Activated naive CD8-positive, alpha-beta T cell treated with anti-CD3 and anti-CD28 coated beads, Interleukin-2, amount 50 U/mL, for 24 hours (primary cell): ENCODE data around the gene ADSL.

Experiments
- ATAC-seq: fragments of 150-1000 bp; cut with Tn5 transposase; one replicate; pipeline ENCODE4 v1.10.0; 2021
- DNase-seq: peaks from one replicate; pipeline ENCODE4 v3.0.0; 2021
- H3K27ac Mint-ChIP-seq: one replicate; pipeline ENCODE4 v1.8.0; 2021; ENCODE audit warnings: mild to moderate bottlenecking, mixed read lengths
- H3K27me3 Mint-ChIP-seq: one replicate; pipeline ENCODE4 v1.8.0; 2021; ENCODE audit warnings: mixed read lengths
- H3K36me3 Mint-ChIP-seq: one replicate; pipeline ENCODE4 v1.8.0; 2021; ENCODE audit warnings: low read depth, mixed read lengths
- H3K4me1 Mint-ChIP-seq: one replicate; pipeline ENCODE4 v1.8.0; 2021; ENCODE audit warnings: mixed read lengths
- H3K4me3 Mint-ChIP-seq: one replicate; pipeline ENCODE4 v1.8.0; 2021; ENCODE audit warnings: mild to moderate bottlenecking, moderate library complexity, mixed read lengths
- H3K9me3 Mint-ChIP-seq: one replicate; pipeline ENCODE4 v1.8.0; 2021; ENCODE audit warnings: mixed read lengths

Gene ADSL

GRCh38 chr22:40400159-40400558 is 53.9 kb downstream of the ADSL start:
- H3K36me3 Mint-ChIP-seq = peaks cover 23% of the 10 kb centered on the region
- H3K4me1 Mint-ChIP-seq = peaks cover 79% of the 10 kb centered on the region
- peak overlapping the region; percentile 77 for H3K27ac Mint-ChIP-seq
- no peak overlapping the region for H3K4me3 Mint-ChIP-seq
- DNase-seq (peak; percentile 47), ATAC-seq (no peak)
- no peaks in the 10 kb centered on the region for H3K9me3 Mint-ChIP-seq
- H3K27me3 Mint-ChIP-seq = no peaks in the 10 kb centered on the region

GRCh38 chr22:40401532-40401931 is 55.2 kb downstream of the ADSL start:
- peaks cover 72% of the 10 kb centered on the region for H3K4me1 Mint-ChIP-seq

GRCh38 chr22:40401981-40402406 is 55.7 kb downstream of the ADSL start:
- H3K36me3 Mint-ChIP-seq = peaks cover 23% of the 10 kb centered on the region
- peak; percentile 41 for ATAC-seq
- no peaks in the 10 kb centered on the region for H3K27me3 Mint-ChIP-seq
- peak; percentile 32 for DNase-seq
- H3K4me1 Mint-ChIP-seq = peaks cover 67% of the 10 kb centered on the region
- H3K27ac Mint-ChIP-seq = peak overlapping the region; percentile 86
- peak overlapping the region; percentile 52 for H3K4me3 Mint-ChIP-seq
- no peaks in the 10 kb centered on the region for H3K9me3 Mint-ChIP-seq

More at GRCh38 chr22:40401532-40401931, 55.2 kb downstream of the ADSL start:
- H3K27me3 Mint-ChIP-seq = no peaks in the 10 kb centered on the region
- peak; percentile 95 for ATAC-seq
- H3K9me3 Mint-ChIP-seq = no peaks in the 10 kb centered on the region
- H3K27ac Mint-ChIP-seq = peak overlapping the region; percentile 86
- H3K4me3 Mint-ChIP-seq = peak overlapping the region; percentile 52
- DNase-seq = peak; percentile 64
- H3K36me3 Mint-ChIP-seq = peaks cover 23% of the 10 kb centered on the region

- H3K36me3 Mint-ChIP-seq = peaks cover 20% of the 10 kb centered on the region
- ATAC-seq (no peak), DNase-seq (no peak)
- no peaks in the 10 kb centered on the region for H3K27me3 Mint-ChIP-seq
- peaks cover 58% of the 10 kb centered on the region for H3K4me1 Mint-ChIP-seq
- no peak overlapping the region for H3K4me3 Mint-ChIP-seq
- no peaks in the 10 kb centered on the region for H3K9me3 Mint-ChIP-seq
- H3K27ac Mint-ChIP-seq = peak overlapping the region; percentile 20
Measured at GRCh38 chr22:40403141-40403540, 56.8 kb downstream of the ADSL start.

- DNase-seq (no peak), ATAC-seq (no peak)
- H3K4me3 Mint-ChIP-seq = no peak overlapping the region
- H3K4me1 Mint-ChIP-seq = peaks cover 53% of the 10 kb centered on the region
- peak overlapping the region; percentile 17 for H3K27ac Mint-ChIP-seq
- no peaks in the 10 kb centered on the region for H3K27me3 Mint-ChIP-seq
- H3K36me3 Mint-ChIP-seq = peaks cover 20% of the 10 kb centered on the region
- H3K9me3 Mint-ChIP-seq = no peaks in the 10 kb centered on the region
Measured at GRCh38 chr22:40403651-40404050, 57.4 kb downstream of the ADSL start.

GRCh38 chr22:40404251-40405177 is 58.2 kb downstream of the ADSL start:
- no peak for ATAC-seq

GRCh38 chr22:40405178-40406062 is 59.1 kb downstream of the ADSL start:
- Mint-ChIP-seq H3K9me3 (no peaks in the 10 kb centered on the region), H3K27ac (no peak overlapping the region)

More at GRCh38 chr22:40404251-40405177, 58.2 kb downstream of the ADSL start:
- Mint-ChIP-seq H3K4me3 (no peak overlapping the region), H3K9me3 (no peaks in the 10 kb centered on the region), H3K4me1 (peaks cover 44% of the 10 kb centered on the region), H3K27ac (no peak overlapping the region), H3K36me3 (peaks cover 22% of the 10 kb centered on the region), H3K27me3 (no peaks in the 10 kb centered on the region)
- DNase-seq = no peak

GRCh38 chr22:40406063-40406890 is 60.0 kb downstream of the ADSL start:
- H3K4me3 Mint-ChIP-seq = no peak overlapping the region
- H3K27ac Mint-ChIP-seq = no peak overlapping the region
- peaks cover 27% of the 10 kb centered on the region for H3K4me1 Mint-ChIP-seq
- no peaks in the 10 kb centered on the region for H3K9me3 Mint-ChIP-seq
- ATAC-seq (no peak), DNase-seq (no peak)
- H3K36me3 Mint-ChIP-seq = peaks cover 20% of the 10 kb centered on the region
- no peaks in the 10 kb centered on the region for H3K27me3 Mint-ChIP-seq

More at GRCh38 chr22:40405178-40406062, 59.1 kb downstream of the ADSL start:
- Mint-ChIP-seq H3K27me3 (no peaks in the 10 kb centered on the region), H3K4me1 (peaks cover 35% of the 10 kb centered on the region), H3K4me3 (no peak overlapping the region), H3K36me3 (peaks cover 20% of the 10 kb centered on the region)
- no peak for DNase-seq
- ATAC-seq = no peak

- Mint-ChIP-seq H3K36me3 (peaks cover 17% of the 10 kb centered on the region), H3K27ac (no peak overlapping the region), H3K4me3 (no peak overlapping the region), H3K27me3 (no peaks in the 10 kb centered on the region), H3K4me1 (peaks cover 18% of the 10 kb centered on the region), H3K9me3 (no peaks in the 10 kb centered on the region)
- no peak for ATAC-seq
- no peak for DNase-seq
Measured at GRCh38 chr22:40407021-40407761, 60.9 kb downstream of the ADSL start.

- H3K4me1 Mint-ChIP-seq = peaks cover 14% of the 10 kb centered on the region
- no peaks in the 10 kb centered on the region for H3K9me3 Mint-ChIP-seq
- no peak overlapping the region for H3K4me3 Mint-ChIP-seq
- peaks cover 17% of the 10 kb centered on the region for H3K36me3 Mint-ChIP-seq
- no peaks in the 10 kb centered on the region for H3K27me3 Mint-ChIP-seq
- no peak overlapping the region for H3K27ac Mint-ChIP-seq
- ATAC-seq (no peak), DNase-seq (no peak)
Measured at GRCh38 chr22:40407831-40408717, 61.8 kb downstream of the ADSL start.

- Mint-ChIP-seq H3K36me3 (peaks cover 15% of the 10 kb centered on the region), H3K27me3 (no peaks in the 10 kb centered on the region), H3K9me3 (no peaks in the 10 kb centered on the region), H3K27ac (no peak overlapping the region), H3K4me1 (peaks cover 10% of the 10 kb centered on the region), H3K4me3 (no peak overlapping the region)
- ATAC-seq (no peak), DNase-seq (no peak)
Measured at GRCh38 chr22:40408718-40409612, 62.7 kb downstream of the ADSL start.

- Mint-ChIP-seq H3K4me1 (peaks cover 10% of the 10 kb centered on the region), H3K27me3 (no peaks in the 10 kb centered on the region), H3K9me3 (no peaks in the 10 kb centered on the region), H3K4me3 (no peak overlapping the region), H3K27ac (no peak overlapping the region), H3K36me3 (peaks cover 17% of the 10 kb centered on the region)
- ATAC-seq (no peak), DNase-seq (no peak)
Measured at GRCh38 chr22:40409613-40410113, 63.4 kb downstream of the ADSL start.
